Measurements from ENCODE around the gene ZNF343. TPM values are rescaled to one million over a fixed set of nuclear protein-coding genes. Genes with fewer than 3 reads are reported as not detected.
"Not testable (repeated sequence)": the region's sequence is repeated elsewhere in the genome, so short reads cannot be mapped to it uniquely, and the experiment has no call there.

Gene ZNF343
- total RNA-seq, 2 experiments from 2014 or later, result 5.0 to 5.1 TPM

- POLR2A ChIA-PET, result interaction anchor here (0.9 to 2.0 kb wide), 8 partner anchors 10 to 316 kb away, joined by 3 to 20 read pairs (median 6); partner anchors contain the start of genes IDH3B, NOP56, PCED1A and SNRPB
- intact Hi-C loops (cut with DNase I, micrococcal nuclease), result loop anchor here (1.0 to 10.0 kb wide), 11 partner anchors 16 to 476 kb away; partner anchors contain the start of genes ZNF343 (in 2 of the 2), IDH3B (in 1 of the 2), NOP56 (in 1 of the 2) and PTPRA (in 1 of the 2)
- Mint-ChIP-seq H3K36me3 (ENCODE audit: low read depth) (no peaks in the 10 kb centered on the region), H3K4me3 (peak overlapping the region; percentile 91), H3K27ac (peak overlapping the region; percentile 37), H3K9me3 (no peaks in the 10 kb centered on the region), H3K4me1 (ENCODE audit: low read depth) (peaks cover 17% of the 10 kb centered on the region), H3K27me3 (no peaks in the 10 kb centered on the region)
- Histone ChIP-seq H3K27ac (ENCODE audit: low read depth in 1 of 2, low read length in 2 of 2) (peak overlapping the region; percentile 7 to 23), H3K4me3 (ENCODE audit: low read length) (peak overlapping the region; percentile 94), H3K36me3 (ENCODE audit: insufficient read depth, low read length) (no peaks in the 10 kb centered on the region), H3K4me1 (ENCODE audit: insufficient read depth, low read length) (peaks cover 19% of the 10 kb centered on the region), H3K27me3 (ENCODE audit: control insufficient read depth in 1 of 2, insufficient read depth in 2 of 2, low read length in 2 of 2) (no peaks in the 10 kb centered on the region), H3K9me3 (ENCODE audit: control insufficient read depth in 1 of 2, insufficient read depth in 1 of 2, low read length in 2 of 2) (peaks cover 0 to 1% of the 10 kb centered on the region in 2 experiments)
- ATAC-seq (ENCODE audit: poor library complexity) (peak; percentile 52), DNase-seq (peak in 11 of 14 experiments; percentile 6 to 61 (median 24))
- TF ChIP-seq, protein P1, sequence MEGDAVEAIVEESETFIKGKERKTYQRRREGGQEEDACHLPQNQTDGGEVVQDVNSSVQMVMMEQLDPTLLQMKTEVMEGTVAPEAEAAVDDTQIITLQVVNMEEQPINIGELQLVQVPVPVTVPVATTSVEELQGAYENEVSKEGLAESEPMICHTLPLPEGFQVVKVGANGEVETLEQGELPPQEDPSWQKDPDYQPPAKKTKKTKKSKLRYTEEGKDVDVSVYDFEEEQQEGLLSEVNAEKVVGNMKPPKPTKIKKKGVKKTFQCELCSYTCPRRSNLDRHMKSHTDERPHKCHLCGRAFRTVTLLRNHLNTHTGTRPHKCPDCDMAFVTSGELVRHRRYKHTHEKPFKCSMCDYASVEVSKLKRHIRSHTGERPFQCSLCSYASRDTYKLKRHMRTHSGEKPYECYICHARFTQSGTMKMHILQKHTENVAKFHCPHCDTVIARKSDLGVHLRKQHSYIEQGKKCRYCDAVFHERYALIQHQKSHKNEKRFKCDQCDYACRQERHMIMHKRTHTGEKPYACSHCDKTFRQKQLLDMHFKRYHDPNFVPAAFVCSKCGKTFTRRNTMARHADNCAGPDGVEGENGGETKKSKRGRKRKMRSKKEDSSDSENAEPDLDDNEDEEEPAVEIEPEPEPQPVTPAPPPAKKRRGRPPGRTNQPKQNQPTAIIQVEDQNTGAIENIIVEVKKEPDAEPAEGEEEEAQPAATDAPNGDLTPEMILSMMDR (IDR thresholded peaks at IDR 0.05), result peak; percentile 47
- CTCF ChIA-PET, result interaction anchor here (0.7 to 2.3 kb wide), 15 partner anchors 10 to 348 kb away, joined by 3 to 23 read pairs (median 3); partner anchors contain the start of genes IDH3B, NOP56, PTPRA and SNRPB
Observed at GRCh38 chr20:2524709-2525506, 16.2 kb upstream of the ZNF343 start.

DNA sequence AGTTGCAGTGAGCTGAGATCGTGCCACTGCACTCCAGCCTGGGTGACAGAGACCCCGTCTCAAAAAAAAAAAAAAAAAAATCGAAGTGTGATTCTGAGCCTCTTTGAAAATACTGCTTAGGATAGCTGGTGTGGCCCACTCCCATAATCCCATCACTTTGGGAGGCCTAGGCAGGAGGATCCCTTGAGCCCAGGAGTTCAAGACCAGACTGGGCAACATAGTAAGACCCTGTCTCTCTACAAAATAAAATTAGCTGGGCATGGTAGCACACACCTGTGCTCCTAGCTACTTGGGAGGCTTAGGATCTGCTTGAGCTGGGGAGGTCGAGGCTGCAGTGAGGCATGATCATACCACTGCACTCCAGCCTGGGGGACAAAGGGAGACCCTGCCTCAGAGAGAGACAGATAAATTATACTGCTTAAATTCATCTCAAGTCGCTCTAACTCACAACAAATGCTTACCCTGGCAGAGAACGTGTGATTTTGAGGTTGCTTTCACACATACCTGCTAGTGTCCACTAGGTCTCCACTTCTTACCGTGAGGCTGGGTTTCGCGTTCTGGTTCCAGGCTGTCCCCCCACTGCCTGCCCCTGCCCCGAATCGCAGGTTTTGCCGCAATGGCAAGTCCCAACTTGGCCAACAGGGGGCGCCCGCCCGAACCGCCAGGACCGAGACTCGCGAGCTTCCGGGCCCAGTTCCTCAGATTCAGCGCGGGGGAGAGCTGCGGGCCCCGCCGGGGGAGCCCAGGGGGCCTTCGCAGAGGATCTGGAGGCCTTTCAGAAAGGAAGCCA, 15.4 kb upstream of the ZNF343 start:
- Histone ChIP-seq H3K4me1 (ENCODE audit: insufficient read depth, low read length) (peaks cover 19% of the 10 kb centered on the region), H3K4me3 (ENCODE audit: low read length) (peak overlapping the region; percentile 94), H3K9me3 (ENCODE audit: control insufficient read depth in 1 of 2, insufficient read depth in 1 of 2, low read length in 2 of 2) (no peaks in the 10 kb centered on the region), H3K27me3 (ENCODE audit: control insufficient read depth in 1 of 2, insufficient read depth in 2 of 2, low read length in 2 of 2) (no peaks in the 10 kb centered on the region), H3K36me3 (ENCODE audit: insufficient read depth, low read length) (no peaks in the 10 kb centered on the region), H3K27ac (ENCODE audit: low read depth in 1 of 2, low read length in 2 of 2) (peak overlapping the region; percentile 7 to 23)
- peaks cover 15% of the 10 kb centered on the region for H3K4me1 Mint-ChIP-seq (ENCODE audit: low read depth)
- CTCF ChIA-PET, result interaction anchor here (0.7 to 2.3 kb wide), 16 partner anchors 10 to 349 kb away, joined by 3 to 23 read pairs (median 3); partner anchors contain the start of genes IDH3B, NOP56, PTPRA and SNRPB
- DNase-seq (peak; percentile 84 to 96 (median 91)), ATAC-seq (ENCODE audit: poor library complexity) (peak; percentile 82)
- intact Hi-C loops (cut with DNase I, micrococcal nuclease), result loop anchor here (1.0 to 10.0 kb wide), 10 partner anchors 15 to 477 kb away; partner anchors contain the start of genes ZNF343 (in 2 of the 2), IDH3B (in 1 of the 2), NOP56 (in 1 of the 2) and PTPRA (in 1 of the 2)
- no peaks in the 10 kb centered on the region for H3K9me3 Mint-ChIP-seq
- no peaks in the 10 kb centered on the region for H3K27me3 Mint-ChIP-seq
- H3K27ac Mint-ChIP-seq, result peak overlapping the region; percentile 37
- POLR2A ChIA-PET, result interaction anchor here (0.9 to 2.0 kb wide), 8 partner anchors 9 to 317 kb away, joined by 3 to 20 read pairs (median 6); partner anchors contain the start of genes IDH3B, NOP56, PCED1A and SNRPB
- TF ChIP-seq, protein P1 (IDR thresholded peaks at IDR 0.05), result peak; percentile 98
- H3K4me3 Mint-ChIP-seq, result peak overlapping the region; percentile 91
- H3K36me3 Mint-ChIP-seq (ENCODE audit: low read depth), result no peaks in the 10 kb centered on the region

- H3K36me3 ChIP-seq (ENCODE audit: insufficient read depth, low read length); ATAC-seq (ENCODE audit: poor library complexity); H3K9me3 Mint-ChIP-seq; H3K4me3 ChIP-seq (ENCODE audit: low read length); H3K4me3 Mint-ChIP-seq; H3K9me3 ChIP-seq (ENCODE audit: control insufficient read depth in 1 of 2, insufficient read depth in 1 of 2, low read length in 2 of 2); H3K36me3 Mint-ChIP-seq (ENCODE audit: low read depth); H3K27me3 Mint-ChIP-seq; H3K27ac Mint-ChIP-seq; DNase-seq; H3K27me3 ChIP-seq (ENCODE audit: control insufficient read depth in 1 of 2, insufficient read depth in 2 of 2, low read length in 2 of 2); H3K27ac ChIP-seq (ENCODE audit: low read depth in 1 of 2, low read length in 2 of 2): not testable (repeated sequence)
- H3K4me1 ChIP-seq (ENCODE audit: insufficient read depth, low read length), result peaks cover 19% of the 10 kb centered on the region
- CTCF ChIA-PET, result interaction anchor here (2.0 to 2.3 kb wide), 4 partner anchors 10 to 53 kb away, joined by 16 to 26 read pairs (median 20); partner anchors contain the start of genes SNRPB and ZNF343
- peaks cover 15% of the 10 kb centered on the region for H3K4me1 Mint-ChIP-seq (ENCODE audit: low read depth)
- intact Hi-C loops (cut with DNase I, micrococcal nuclease), result loop anchor here (5.0 to 10.0 kb wide), 6 partner anchors 51 to 352 kb away; partner anchors contain the start of genes IDH3B (in 1 of the 2), NOP56 (in 1 of the 2), PTPRA (in 1 of the 2) and SNRPB (in 1 of the 2)
- POLR2A ChIA-PET, result interaction anchor here (1.6 to 2.3 kb wide), 3 partner anchors 13 to 129 kb away, joined by 6 to 14 read pairs (median 10); partner anchors contain the start of gene NOP56
Observed at GRCh38 chr20:2522826-2523429, 14.2 kb upstream of the ZNF343 start.

Data from CD4-positive, alpha-beta T cell (primary cell).